GM21423 (cell line): ENCODE results near the gene HDGFL3.
"Not testable (repeated sequence)": the region's sequence is repeated elsewhere in the genome, so short reads cannot be mapped to it uniquely, and the experiment has no call there.

Experiments used
- ATAC-seq: cut with Tn5 transposase; IDR thresholded peaks from one replicate; pipeline ENCODE4 v1.9.1; 2021; ENCODE audit warnings: mild to moderate bottlenecking, moderate library complexity; ENCODE audit not compliant: unreplicated experiment

Gene HDGFL3

DNA sequence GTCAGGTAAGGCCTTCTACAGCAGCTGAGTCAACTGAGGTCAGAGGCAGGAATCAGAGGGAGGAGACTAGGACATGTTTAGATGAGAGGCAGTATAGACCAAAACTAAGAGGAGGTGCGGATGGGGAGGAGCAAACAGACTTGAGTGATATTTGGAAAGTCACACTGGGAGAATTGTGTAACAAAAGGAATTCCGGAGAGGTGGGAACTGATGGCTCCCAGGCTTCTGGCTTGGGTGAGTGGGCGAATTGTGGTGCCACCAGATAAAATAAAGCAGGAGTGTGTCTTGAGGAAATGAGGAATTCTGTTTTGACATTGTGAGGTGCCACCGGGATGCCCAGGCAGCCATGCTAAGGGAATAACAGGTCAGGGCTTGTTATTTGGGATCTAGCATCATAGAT is 103.5 kb downstream of the HDGFL3 start:
- ATAC-seq: no peak

DNA sequence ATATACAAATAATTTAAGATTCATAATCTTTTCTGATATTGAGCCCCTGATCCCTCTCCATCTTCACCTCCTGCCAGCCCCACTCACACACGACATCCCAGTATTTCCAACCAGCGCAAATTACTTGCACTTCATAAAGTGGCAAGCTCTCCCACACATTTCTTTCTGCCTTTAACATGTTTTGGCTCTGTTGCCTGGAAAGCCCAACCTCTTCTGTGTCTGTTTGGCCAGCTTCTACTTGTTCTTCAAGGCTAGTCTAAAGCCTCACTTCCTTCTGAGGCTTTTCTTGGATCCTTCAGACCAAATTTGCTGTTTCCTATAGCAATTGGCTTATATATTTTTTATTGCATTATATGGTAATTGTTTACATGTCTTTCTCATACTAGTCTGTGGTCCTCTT is 105.3 kb downstream of the HDGFL3 start:
- no peak for ATAC-seq

DNA sequence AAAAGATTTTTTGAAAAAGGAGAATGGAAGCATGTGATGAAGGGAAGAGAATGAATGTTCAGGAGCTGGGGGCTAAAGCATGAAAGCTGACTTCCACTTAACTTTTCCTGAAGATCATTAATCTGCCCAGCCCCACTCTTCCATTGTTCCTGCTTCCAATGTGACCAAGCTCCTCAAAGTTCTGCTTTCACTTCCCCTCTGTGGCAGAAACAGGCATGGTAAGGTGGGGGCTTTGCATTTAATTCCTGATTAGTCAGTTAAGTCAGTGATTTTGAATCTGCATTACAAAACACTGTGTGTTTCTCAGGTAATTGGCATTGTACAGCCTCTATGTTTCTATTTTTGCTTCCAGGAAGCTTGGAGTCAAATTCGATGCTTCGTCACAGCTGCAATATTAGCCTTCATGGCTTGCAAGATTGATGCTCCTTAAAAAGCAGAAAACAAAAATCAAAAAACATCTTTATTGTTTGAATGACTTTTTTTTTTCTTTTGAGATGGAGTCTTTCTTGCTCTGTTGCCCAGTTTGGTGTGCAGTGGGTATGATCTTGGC is 107.5 kb downstream of the HDGFL3 start:
- no peak for ATAC-seq

DNA sequence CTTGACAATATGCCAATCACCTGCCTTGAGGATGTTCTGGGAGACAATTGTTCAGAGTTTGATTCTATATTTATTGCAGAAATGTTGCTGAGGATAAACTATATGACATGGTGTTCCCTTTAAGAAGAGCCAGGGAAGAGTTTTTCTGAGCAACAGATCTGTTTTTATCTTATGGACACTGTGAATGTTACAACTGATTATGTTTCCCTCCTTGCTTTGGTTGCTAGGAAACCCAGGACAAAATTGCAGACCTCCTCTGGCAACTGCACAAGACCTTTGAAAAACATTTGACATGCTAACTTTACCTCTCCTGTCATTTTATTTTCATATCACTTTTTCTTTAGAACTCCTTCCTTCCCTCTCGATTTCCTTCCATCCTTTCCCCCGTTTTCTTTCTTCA is 108.3 kb downstream of the HDGFL3 start:
- no peak for ATAC-seq

DNA sequence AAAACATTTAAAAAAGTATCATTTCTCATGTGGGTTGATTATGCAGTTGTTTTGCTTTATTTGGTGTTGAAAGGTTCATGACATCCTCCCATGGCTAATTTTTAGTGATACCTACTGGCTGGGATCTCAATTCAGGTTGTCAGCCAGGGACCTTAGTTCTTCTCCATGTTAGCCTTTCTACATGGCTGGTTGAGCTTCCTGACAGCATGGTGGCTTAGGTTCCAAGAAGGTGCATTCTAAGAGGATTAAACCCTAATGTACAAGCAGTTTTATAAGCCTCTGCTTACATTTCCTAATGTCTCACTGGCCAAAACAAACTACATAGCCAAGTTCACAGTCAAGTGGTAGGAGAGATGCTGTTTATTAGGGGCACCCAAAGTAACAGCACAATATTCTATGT is 109.5 kb downstream of the HDGFL3 start:
- no peak for ATAC-seq

DNA sequence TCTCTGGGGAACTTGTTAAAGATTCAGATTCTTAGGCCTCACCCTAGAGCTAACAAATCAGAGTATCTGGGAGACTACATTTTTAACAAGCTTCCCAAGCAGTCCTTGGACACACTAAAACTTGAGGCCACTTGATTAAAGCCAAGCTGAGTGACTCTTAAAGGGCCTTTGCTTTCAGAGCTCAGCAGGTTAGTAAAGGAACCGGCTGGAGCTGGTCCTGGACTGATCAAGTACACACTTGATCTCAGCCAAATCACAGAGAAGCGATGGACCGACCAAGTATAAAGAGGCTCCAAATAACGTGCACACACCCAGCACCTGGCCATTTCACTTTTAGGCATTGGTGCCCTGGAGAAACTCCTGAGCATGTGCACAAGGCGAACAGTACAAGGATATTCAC is 113.0 kb downstream of the HDGFL3 start:
- ATAC-seq: no peak

DNA sequence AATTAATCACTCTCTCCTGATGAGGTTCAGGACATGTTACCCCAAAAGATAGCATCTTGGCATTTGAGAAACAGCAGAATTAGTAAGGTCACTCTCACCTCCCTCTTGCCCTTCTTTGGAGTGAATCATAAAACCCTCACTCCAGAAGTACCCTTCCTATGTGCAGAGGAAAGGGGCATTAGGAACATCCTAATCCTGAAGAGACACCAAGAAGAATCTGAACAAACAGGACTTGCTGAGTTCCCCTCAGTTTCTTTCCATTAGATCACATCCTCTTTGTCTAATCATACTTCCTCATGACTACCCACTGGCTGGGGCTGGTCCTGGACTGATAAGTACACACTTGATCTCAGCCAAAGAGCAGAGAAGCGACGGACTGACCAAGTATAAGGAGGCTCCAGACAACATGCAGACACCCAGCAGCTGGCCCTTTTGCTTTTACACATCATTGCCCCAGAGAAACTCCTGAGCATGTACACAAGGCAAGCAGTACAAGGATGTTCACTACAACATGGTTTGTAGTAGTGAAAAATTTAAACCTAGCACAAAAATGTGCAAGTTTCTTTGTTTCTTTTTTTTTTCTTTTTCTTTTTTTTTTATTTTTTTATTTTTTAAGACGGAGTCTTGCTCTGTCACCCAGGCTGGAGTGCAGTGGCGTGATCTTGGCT is 115.2 kb downstream of the HDGFL3 start:
- peak; percentile 88 for ATAC-seq

DNA sequence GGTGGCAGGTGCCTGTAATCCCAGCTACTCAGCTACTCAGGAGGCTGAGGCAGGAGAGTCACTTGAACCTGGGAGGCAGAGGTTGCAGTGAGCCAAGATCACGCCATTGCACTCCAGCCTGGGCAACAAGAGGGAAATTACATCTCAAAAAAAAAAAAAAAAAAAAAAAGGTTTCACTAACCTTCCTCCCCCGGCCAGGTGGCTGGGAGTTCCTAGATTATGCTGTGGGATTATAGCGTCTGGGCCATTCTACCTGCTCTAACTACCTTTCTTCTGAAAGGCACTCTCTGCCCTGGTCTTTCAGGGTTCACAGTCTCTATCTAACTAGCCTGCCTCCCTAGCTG is 115.7 kb downstream of the HDGFL3 start:
- ATAC-seq: not testable (repeated sequence)

DNA sequence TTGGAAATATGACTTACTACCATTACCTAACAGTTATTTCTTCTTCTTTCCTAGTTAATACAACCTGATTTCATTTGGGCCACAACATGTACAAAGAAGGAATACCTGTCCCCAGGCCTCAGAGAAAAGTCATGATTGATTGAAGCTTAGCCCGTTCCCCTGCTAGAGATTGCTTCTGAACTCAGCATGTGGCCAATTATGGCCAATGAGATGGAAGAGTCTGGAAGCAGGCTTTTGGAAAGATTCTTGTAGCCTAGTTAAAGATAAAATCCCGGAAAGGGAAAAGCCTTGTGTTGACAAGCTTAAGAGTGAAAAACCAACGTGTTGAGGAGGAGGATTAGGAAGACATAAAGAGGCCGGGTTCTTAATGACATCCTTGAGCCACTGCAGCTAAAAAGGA is 117.2 kb downstream of the HDGFL3 start:
- ATAC-seq: no peak

DNA sequence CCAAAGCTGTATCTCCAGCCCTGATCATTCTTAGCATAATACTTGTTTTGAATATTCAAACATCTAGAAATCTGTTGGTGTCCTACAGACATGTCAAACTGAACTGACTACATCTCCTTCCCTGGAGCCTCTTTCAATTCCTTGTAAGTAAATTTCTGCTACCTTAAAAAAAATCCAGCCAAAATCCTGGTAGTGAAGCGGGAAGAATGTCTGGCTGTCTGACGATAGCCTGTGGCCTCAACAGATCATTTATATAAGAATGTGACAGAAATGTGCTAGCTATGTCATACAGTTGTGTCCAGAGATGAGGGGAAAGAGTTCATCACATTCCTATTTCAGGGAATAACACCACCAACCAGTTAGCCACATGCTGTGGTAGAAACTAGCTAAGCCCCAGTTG is 118.7 kb downstream of the HDGFL3 start:
- ATAC-seq: no peak

DNA sequence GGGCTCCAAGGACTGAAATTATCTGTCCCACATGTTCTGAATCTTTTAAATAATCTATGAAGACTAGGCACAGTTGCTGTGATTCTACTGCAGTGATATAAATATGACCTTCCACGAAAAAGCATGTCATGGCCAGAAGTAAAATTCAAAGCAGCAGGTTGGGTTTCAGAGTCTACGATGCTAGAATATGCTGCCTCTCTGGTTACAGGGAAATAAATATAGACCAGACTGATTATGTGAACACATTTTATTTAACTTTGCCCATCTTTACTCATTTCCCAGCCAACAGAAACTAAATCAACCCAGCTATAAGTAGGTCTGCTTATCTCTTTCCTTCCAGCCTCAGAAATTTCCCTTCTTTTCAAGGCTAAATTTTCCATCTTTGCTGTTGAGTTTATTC is 120.0 kb downstream of the HDGFL3 start:
- no peak for ATAC-seq

DNA sequence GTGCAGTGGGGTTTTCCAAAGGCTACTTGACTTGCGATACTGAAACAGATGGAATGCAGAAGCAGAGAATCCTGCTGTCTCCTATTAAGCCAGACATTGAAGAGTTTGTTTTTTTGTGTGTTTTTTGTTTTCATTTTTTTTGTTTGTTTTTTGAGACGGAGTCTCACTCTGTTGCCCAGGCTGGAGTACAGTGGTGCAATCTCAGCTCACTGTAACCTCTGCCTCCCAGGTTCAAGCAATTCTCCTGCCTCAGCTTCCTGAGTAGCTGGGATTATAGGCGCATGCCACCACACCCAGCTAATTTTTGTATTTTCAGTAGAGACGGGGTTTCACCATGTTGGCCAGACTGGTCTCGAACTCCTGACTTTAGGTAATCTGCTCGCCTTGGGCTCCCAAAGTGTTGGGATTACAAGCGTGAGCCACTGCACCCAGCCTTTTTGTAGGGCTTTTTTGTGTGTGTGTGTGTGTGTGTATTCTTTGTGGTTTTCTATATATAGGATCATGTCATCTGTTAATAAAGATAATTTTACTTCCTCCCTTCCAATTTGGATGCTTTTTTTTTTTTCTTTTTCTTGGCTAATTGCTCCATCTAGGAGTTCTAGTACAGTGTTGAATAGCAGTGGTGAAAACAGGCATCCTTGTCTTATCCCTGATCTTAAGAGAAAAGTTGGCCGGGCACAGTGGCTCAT is 121.6 kb downstream of the HDGFL3 start:
- ATAC-seq: not testable (repeated sequence)

DNA sequence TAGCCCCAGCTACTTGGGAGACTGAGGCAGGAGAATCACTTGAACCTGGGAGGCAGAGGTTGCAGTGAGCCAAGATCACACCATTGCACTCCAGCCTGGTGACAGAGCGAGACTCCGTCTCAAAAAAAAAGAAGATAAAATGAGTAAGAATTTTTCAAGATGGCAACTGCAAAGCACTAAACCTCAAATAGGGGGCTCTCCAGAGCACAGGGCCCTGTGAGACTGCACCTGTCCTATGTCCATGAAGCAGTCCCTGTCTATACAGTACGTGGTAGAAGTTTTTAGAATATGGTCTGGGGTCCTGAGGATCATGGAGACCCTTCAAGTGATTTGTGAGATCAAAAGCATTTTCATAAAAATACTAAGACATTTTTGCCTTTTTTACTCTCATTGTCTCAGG is 122.2 kb downstream of the HDGFL3 start:
- not testable (repeated sequence) for ATAC-seq

DNA sequence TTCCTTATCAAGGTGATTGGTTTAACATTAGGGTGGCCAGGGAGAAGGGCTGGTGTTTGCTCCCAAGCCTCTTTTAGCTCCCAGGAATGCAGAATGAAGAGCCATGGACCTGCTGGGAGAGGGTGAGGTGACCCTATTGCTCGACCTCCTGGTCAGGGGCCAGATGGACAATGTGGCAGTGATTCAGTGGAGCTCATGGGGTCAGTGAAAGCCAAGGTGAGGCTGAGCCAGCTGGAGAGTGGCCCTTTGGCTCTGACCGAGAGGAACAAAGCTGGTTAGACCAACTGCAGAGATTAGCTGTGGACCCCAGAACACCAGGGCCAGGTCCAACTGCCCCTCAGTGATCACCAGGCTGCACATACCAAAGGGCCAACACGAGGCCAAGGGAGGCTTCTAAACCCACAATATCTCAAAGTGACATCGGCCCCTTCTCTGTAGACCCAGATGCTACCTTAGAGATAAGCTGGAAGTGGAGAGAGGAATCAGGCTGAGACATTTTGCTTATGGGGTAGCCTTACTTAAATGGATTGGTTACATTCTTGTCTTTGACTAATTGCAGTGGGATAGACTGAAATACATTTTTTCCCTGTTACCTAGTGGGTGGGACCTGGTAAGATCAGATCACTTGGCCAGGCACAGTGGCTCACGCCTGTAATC is 124.8 kb downstream of the HDGFL3 start:
- ATAC-seq: no peak

DNA sequence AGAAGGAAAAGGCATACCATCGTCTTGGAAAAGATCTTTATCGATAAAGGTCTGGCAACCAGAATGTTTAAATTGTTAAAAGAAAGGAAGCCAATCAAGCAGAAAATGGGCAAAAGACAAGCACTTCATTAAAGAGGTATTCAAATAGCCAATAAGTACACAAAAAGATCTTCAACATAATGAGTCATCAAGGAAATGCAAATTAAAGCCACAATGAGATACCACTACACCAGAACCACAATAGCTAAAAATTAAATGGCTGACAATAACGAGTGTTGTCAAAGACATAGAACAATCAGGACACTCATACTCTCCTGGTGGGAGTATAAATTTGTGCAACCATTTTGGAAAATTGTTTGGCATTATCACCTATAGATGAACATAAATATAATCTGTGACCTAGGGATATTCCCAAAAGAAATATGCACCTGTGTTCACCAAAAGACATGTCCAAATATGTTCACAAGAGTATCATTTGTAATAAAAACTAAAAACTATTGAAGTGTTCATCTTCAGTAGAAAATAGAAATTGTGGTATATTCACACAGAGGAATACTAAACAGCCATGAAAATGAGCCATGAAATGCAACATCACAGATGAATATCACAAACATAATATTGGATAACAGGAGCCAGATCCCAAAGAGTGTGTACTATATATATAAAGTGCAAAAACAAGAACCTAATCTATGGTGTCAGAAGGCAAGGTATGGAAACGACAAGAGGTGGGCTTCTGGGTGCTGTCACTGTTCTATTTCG is 126.2 kb downstream of the HDGFL3 start:
- ATAC-seq: peak; percentile 43

DNA sequence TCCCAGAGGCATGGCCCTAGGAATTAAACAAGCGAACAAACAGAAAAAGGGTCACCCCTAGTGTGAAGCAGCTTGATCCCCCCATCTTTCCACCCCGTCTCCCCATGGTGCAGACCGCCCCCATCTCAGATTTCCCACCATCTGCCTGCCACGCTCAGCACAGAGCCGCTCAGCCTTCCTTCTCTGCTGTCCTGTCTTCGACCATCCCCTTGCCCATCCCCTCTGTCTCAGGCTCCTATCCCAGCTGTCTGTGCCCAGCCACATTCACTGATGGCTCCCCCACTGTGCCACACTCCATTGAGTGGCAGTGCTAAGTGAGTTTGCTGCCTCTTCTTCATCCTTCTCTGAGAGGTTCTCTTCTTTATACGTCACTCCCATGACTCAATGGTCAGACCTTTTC is 128.9 kb downstream of the HDGFL3 start:
- no peak for ATAC-seq
